ENCODE results near the gene NEU2. TPM values are rescaled to one million over a fixed set of nuclear protein-coding genes. Genes with fewer than 3 reads are reported as not detected.

Gene NEU2
- total and polyA plus RNA-seq, 2 of the 13 experiments (the other 11 are each of a cell fraction or from before 2014, with no cell fraction given), result not detected

- FAIRE-seq, result peak; percentile 49
- TSS peak; percentile 75 for BruUV-seq (replicated peaks)
- Histone ChIP-seq H2AFZ (ENCODE audit: low read length) (no peak overlapping the region), H3K4me1 (ENCODE audit: insufficient read depth, low read length) (peaks cover 42% of the 10 kb centered on the region), H4K20me1 (ENCODE audit: insufficient read depth, low read length) (no peaks in the 10 kb centered on the region), H3K4me3 (replicated peaks in 1 of 3; ENCODE audit: insufficient read depth in 1 of 3, low read depth in 2 of 3, low read length in 3 of 3) (peak overlapping the region; percentile 66 to 93 (median 80)), H3K79me2 (ENCODE audit: insufficient read depth, low read length) (peaks cover 21% of the 10 kb centered on the region), H3K9ac (ENCODE audit: insufficient read depth, low read depth, low read length) (peak overlapping the region; percentile 88), H3K27ac (ENCODE audit: extremely low read length, insufficient read depth, low read length) (peak overlapping the region; percentile 93), H3K27me3 (ENCODE audit: control insufficient read depth in 1 of 2, insufficient read depth in 2 of 2, low read length in 2 of 2) (no peaks in the 10 kb centered on the region; a peak in 1 of 5 replicates), H3K36me3 (replicated peaks in 1 of 2; ENCODE audit: control insufficient read depth in 1 of 2, insufficient read depth in 2 of 2, low read length in 2 of 2) (peaks cover 0 to 4% of the 10 kb centered on the region in 2 experiments; a peak in 1 of 5 replicates), H3K9me3 (ENCODE audit: low read length) (no peaks in the 10 kb centered on the region), H3K4me2 (ENCODE audit: low read depth, low read length) (peak overlapping the region; percentile 87)
- CTCF ChIA-PET (ENCODE audit: low intra/inter-chr PET ratio, low total read pairs), result interaction anchor here (1.4 kb wide), 1 partner anchor 16 kb away, joined by 5 read pairs; no protein-coding TSS in a partner anchor
- ATAC-seq, result peak; percentile 53
- intact Hi-C loops (cut with micrococcal nuclease; ENCODE audit: unreplicated experiment), result loop anchor here (1.0 to 5.0 kb wide), 3 partner anchors 17 to 240 kb away; partner anchors contain the start of gene ATG16L1
- in situ Hi-C loops (cut with HindIII; ENCODE audit: extremely low pct_ligation_motif_present, low pct_unique_long_range_greater_than_20kb), result no loop called here
- 5% methylated on average over 12 of the region's 12 CpGs for WGBS (ENCODE audit: low lambda C conversion rate)
- POLR2A ChIA-PET, result interaction anchor here (0.8 to 3.1 kb wide), 17 partner anchors 10 to 166 kb away, joined by 3 to 24 read pairs (median 4); partner anchors contain the start of genes INPP5D and SNORC
- peak; percentile 65 for DNase-seq (ENCODE audit: low spot score)
- TF ChIP-seq ZBTB43 (CRISPR knock-in tag; conservative IDR thresholded peaks at IDR 0.05) (peak; percentile 74), TFE3 (CRISPR knock-in tag; IDR thresholded peaks at IDR 0.05) (no peak), ZNF333 (CRISPR knock-in tag; IDR thresholded peaks at IDR 0.05; ENCODE audit: borderline replicate concordance) (0 out of 2 replicates have a peak, but pooled peaks have one; percentile 35), ZFP37 (CRISPR knock-in tag; IDR thresholded peaks at IDR 0.05; ENCODE audit: borderline replicate concordance) (peak; percentile 40; the same call in 1 of the 2 replicates), ZSCAN31 (CRISPR knock-in tag; IDR thresholded peaks at IDR 0.05; ENCODE audit: low read depth) (peak; percentile 21; the same call in 1 of the 2 replicates), TBX2 (CRISPR knock-in tag; IDR thresholded peaks at IDR 0.05; ENCODE audit: borderline replicate concordance) (peak; percentile 34; the same call in 1 of the 2 replicates), RARA (CRISPR knock-in tag; IDR thresholded peaks at IDR 0.05) (peak; percentile 66), PHF20 (CRISPR knock-in tag; IDR thresholded peaks at IDR 0.05) (peak; percentile 41; the same call in 1 of the 2 replicates), HNF4A (CRISPR knock-in tag; IDR thresholded peaks at IDR 0.05) (peak; percentile 35; the same call in 1 of the 2 replicates), SPEN (CRISPR knock-in tag; IDR thresholded peaks at IDR 0.05; ENCODE audit: low read depth) (peak; percentile 14; the same call in 1 of the 2 replicates), NR2F6 (IDR thresholded peaks at IDR 0.05) (no peak; the same call in 1 of the 2 replicates), NR2F6 (CRISPR knock-in tag; IDR thresholded peaks at IDR 0.05) (peak; percentile 24; the same call in 1 of the 2 replicates), CREB3 (CRISPR knock-in tag; IDR thresholded peaks at IDR 0.05) (peak; percentile 24; the same call in 1 of the 2 replicates), HOXA3 (CRISPR knock-in tag; IDR thresholded peaks at IDR 0.05) (peak; percentile 63; the same call in 1 of the 2 replicates), ZNF264 (CRISPR knock-in tag; IDR thresholded peaks at IDR 0.05) (peak; percentile 73; the same call in 1 of the 2 replicates), ZNF101 (CRISPR knock-in tag; IDR thresholded peaks at IDR 0.05; ENCODE audit: borderline replicate concordance, low read depth) (no peak), ZNF547 (CRISPR knock-in tag; IDR thresholded peaks at IDR 0.05) (0 out of 2 replicates have a peak, but pooled peaks have one; percentile 18)
- TF ChIP-seq, protein P1, sequence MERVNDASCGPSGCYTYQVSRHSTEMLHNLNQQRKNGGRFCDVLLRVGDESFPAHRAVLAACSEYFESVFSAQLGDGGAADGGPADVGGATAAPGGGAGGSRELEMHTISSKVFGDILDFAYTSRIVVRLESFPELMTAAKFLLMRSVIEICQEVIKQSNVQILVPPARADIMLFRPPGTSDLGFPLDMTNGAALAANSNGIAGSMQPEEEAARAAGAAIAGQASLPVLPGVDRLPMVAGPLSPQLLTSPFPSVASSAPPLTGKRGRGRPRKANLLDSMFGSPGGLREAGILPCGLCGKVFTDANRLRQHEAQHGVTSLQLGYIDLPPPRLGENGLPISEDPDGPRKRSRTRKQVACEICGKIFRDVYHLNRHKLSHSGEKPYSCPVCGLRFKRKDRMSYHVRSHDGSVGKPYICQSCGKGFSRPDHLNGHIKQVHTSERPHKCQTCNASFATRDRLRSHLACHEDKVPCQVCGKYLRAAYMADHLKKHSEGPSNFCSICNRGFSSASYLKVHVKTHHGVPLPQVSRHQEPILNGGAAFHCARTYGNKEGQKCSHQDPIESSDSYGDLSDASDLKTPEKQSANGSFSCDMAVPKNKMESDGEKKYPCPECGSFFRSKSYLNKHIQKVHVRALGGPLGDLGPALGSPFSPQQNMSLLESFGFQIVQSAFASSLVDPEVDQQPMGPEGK (CRISPR knock-in tag; IDR thresholded peaks at IDR 0.05), result peak; percentile 78
Observed at GRCh38 chr2:233012301-233012971, 20.0 kb upstream of the NEU2 start.

Measured in HepG2 (cell line).